WTC11 (cell line): Measurements from ENCODE around the gene ZFP90. TPM values are rescaled to one million over a fixed set of nuclear protein-coding genes. Genes with fewer than 3 reads are reported as not detected.

Source experiments
- AFF4 ChIP-seq: sonication (generic); formaldehyde crosslinking; IDR thresholded peaks from 2 replicates; pipeline ENCODE4 v1.8.1; 2023; ENCODE audit warnings: mild to moderate bottlenecking, missing genetic modification reagents, borderline replicate concordance
- ARID4B ChIP-seq: sonication (generic); formaldehyde crosslinking; IDR thresholded peaks from 2 replicates; pipeline ENCODE4 v1.8.0; 2023; ENCODE audit warnings: missing genetic modification reagents, mild to moderate bottlenecking, borderline replicate concordance
- ATF6 ChIP-seq: sonication (generic); formaldehyde crosslinking; IDR thresholded peaks from 2 replicates; pipeline ENCODE4 v1.8.1; 2023; ENCODE audit warnings: mild to moderate bottlenecking, missing genetic modification reagents
- CREM ChIP-seq: sonication (generic); formaldehyde crosslinking; IDR thresholded peaks from 2 replicates; pipeline ENCODE4 v1.8.1; 2022; ENCODE audit warnings: mild to moderate bottlenecking, missing genetic modification reagents, moderate library complexity
- FOXJ3 ChIP-seq: sonication (generic); formaldehyde crosslinking; IDR thresholded peaks from 2 replicates; pipeline ENCODE4 v1.9.0; 2021; ENCODE audit warnings: missing genetic modification reagents, mild to moderate bottlenecking, borderline replicate concordance
- NR2C2 ChIP-seq: sonication (generic); formaldehyde crosslinking; IDR thresholded peaks from 2 replicates; pipeline ENCODE4 v1.8.0; 2022; ENCODE audit warnings: mild to moderate bottlenecking, missing genetic modification reagents
- PRDM15 ChIP-seq: sonication (generic); formaldehyde crosslinking; IDR thresholded peaks from 2 replicates; pipeline ENCODE4 v1.8.0; 2022; ENCODE audit warnings: missing genetic modification reagents
- SMAD3 ChIP-seq: sonication (generic); formaldehyde crosslinking; IDR thresholded peaks from 2 replicates; pipeline ENCODE4 v1.8.0; 2022; ENCODE audit warnings: missing genetic modification reagents, mild to moderate bottlenecking, borderline replicate concordance
- SOX15 ChIP-seq: fragments of 250-450 bp; sonication (Bioruptor Pico); IDR thresholded peaks from 2 replicates; pipeline ENCODE4 v1.9.0; 2021; ENCODE audit warnings: mild to moderate bottlenecking
- TEAD4 ChIP-seq: sonication (generic); formaldehyde crosslinking; IDR thresholded peaks from 2 replicates; pipeline ENCODE4 v1.8.0; 2022; ENCODE audit warnings: mild to moderate bottlenecking, missing genetic modification reagents
- USF1 ChIP-seq: sonication (generic); formaldehyde crosslinking; IDR thresholded peaks from 2 replicates; pipeline ENCODE4 v1.8.0; 2022; ENCODE audit warnings: mild to moderate bottlenecking, missing genetic modification reagents
- ZMAT4 ChIP-seq: fragments of 250-450 bp; sonication (Bioruptor Pico); IDR thresholded peaks from 2 replicates; pipeline ENCODE4 v1.9.0; 2021; ENCODE audit warnings: mild to moderate bottlenecking
- ZNF138 ChIP-seq: sonication (generic); formaldehyde crosslinking; conservative IDR thresholded peaks from 2 replicates; pipeline ENCODE4 v1.8.1; 2022; ENCODE audit warnings: mild to moderate bottlenecking, moderate library complexity, missing genetic modification reagents
- ZNF416 ChIP-seq: fragments of 250-450 bp; sonication (Bioruptor Pico); IDR thresholded peaks from 2 replicates; pipeline ENCODE4 v1.9.0; 2021; ENCODE audit warnings: mild to moderate bottlenecking, inconsistent platforms
- ZNF532 ChIP-seq: fragments of 250-450 bp; sonication (Bioruptor Pico); IDR thresholded peaks from 2 replicates; pipeline ENCODE4 v1.9.0; 2021; ENCODE audit warnings: mild to moderate bottlenecking, borderline replicate concordance
- total RNA-seq: library from RNA; stranded (reverse); gene quantifications from 3 replicates; pipeline ENCODE4 v1.2.3, GENCODE V29; 2021
- TF ChIP-seq, protein P1 (sequence below): sonication (generic); formaldehyde crosslinking; IDR thresholded peaks from 2 replicates; pipeline ENCODE4 v1.8.0; 2023; ENCODE audit warnings: missing genetic modification reagents

The ZFP90 gene
- total RNA-seq, 1 experiment from 2014 or later, result 21.7 TPM

- peak; percentile 79 for TF ChIP-seq ATF6 (CRISPR knock-in tag)
- TF ChIP-seq TEAD4 (CRISPR knock-in tag), result no peak
- TF ChIP-seq ZMAT4 (CRISPR knock-in tag), result no peak
- TF ChIP-seq, protein P1, sequence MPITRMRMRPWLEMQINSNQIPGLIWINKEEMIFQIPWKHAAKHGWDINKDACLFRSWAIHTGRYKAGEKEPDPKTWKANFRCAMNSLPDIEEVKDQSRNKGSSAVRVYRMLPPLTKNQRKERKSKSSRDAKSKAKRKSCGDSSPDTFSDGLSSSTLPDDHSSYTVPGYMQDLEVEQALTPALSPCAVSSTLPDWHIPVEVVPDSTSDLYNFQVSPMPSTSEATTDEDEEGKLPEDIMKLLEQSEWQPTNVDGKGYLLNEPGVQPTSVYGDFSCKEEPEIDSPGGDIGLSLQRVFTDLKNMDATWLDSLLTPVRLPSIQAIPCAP, result peak; percentile 94
- no peak for TF ChIP-seq ZNF416 (CRISPR knock-in tag)
- peak; percentile 98; the same call in 1 of the 2 replicates for TF ChIP-seq AFF4 (CRISPR knock-in tag)
- TF ChIP-seq SMAD3 (CRISPR knock-in tag), result peak; percentile 98
- peak; percentile 93; the same call in 1 of the 2 replicates for TF ChIP-seq ARID4B (CRISPR knock-in tag)
- TF ChIP-seq NR2C2 (CRISPR knock-in tag), result peak; percentile 82
- TF ChIP-seq CREM (CRISPR knock-in tag), result peak; percentile 88
- TF ChIP-seq USF1, result peak; percentile 80
- no peak for TF ChIP-seq ZNF532
- TF ChIP-seq PRDM15 (CRISPR knock-in tag), result peak; percentile 65
- TF ChIP-seq ZNF138, result peak; percentile 97
- no peak for TF ChIP-seq SOX15
- peak; percentile 97; the same call in 1 of the 2 replicates for TF ChIP-seq FOXJ3 (CRISPR knock-in tag)
These were observed 9.0 kb upstream of the ZFP90 start (continued) for GRCh38 chr16:68529931-68530701.
